GM06990 (cell line): Measurements from ENCODE around the gene CTXN1.
A peak's percentile ranks its signal among the peaks of the same experiment; 100 is the strongest.

Experiments
- DNase-seq: peaks from one replicate; pipeline ENCODE4 v3.0.0-alpha.2; 2011; ENCODE audit not compliant: insufficient read length; ENCODE audit errors: extremely low read depth
- H3K27me3 ChIP-seq: replicated peaks from 2 replicates; pipeline ENCODE4 v1.6.0; 2011; ENCODE audit warnings: low read length; ENCODE audit not compliant: control insufficient read depth, insufficient read depth
- H3K36me3 ChIP-seq: 2 replicates; pipeline ENCODE4 v1.5.1; 2011; ENCODE audit warnings: low read length; ENCODE audit not compliant: control insufficient read depth, insufficient read depth
- H3K4me3 ChIP-seq: replicated peaks from 2 replicates; pipeline ENCODE4 v1.5.1; 2011; ENCODE audit warnings: low read depth, mild to moderate bottlenecking, control low read depth, low read length
- CTCF ChIP-seq: IDR thresholded peaks from 2 replicates; pipeline ENCODE4 v1.5.1; 2011; ENCODE audit warnings: low read length, control low read depth, mild to moderate bottlenecking, inconsistent platforms; ENCODE audit not compliant: insufficient read depth, poor library complexity, severe bottlenecking

CTXN1 gene

DNA sequence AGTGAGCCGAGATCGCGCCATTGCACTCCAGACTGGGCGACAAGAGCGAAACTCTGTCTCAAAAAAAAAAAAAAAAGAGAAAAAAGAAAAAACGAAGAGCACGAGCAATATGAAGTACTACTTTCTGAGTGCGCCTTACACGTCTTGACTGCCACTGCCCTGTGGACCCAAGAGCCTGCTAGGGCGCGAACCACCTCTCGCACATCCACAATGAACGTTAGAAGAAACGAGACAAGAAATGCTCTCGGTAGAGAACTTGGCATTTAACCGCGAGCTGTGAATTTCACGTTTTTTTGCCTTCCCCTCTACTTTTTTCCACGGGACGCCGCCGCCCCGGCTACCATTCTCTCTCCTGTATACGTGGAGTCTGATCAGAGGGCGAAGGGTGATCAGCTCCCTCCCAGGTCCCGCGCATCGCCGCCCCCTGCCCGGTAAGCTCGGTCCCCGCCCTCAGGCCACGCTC is 17.1 kb upstream of the CTXN1 start:
- DNase-seq = no peak
- no peak for TF ChIP-seq CTCF
- Histone ChIP-seq H3K4me3 (peak overlapping the region; percentile 85), H3K27me3 (no peaks in the 10 kb centered on the region), H3K36me3 (peaks cover 4% of the 10 kb centered on the region)

DNA sequence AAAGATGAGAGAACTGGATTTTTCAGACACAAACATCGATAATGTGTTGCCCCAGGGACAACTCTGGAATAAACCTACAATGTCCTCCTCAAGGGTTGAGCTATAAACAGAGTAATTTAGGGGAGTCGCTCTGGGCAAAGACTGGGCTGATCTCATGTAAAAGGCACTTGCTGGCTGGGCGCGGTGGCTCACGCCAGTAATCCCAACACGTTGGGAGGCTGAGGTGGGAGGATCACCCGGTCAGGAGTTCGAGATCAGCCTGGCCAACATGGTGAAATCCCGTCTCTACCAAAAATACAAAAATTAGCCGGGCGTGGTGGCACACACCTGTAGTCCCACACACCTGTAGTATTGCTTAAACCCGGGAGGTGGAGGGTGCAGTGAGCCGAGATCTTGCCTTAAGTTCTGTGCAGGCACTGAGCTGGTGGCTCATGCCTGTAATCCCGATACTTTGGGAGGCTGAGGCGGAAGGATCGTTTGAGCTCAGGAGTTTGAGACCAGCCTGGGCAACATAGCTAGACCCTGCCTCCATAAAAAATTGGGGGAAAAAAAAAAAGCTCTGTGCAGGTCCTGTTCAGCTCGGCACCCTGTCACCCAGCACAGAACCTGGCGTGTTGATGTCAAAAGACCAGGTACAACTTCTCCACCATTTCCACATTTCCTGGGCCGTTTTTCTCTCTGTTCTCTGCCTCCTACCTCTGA is 16.1 kb upstream of the CTXN1 start:
- Histone ChIP-seq H3K4me3 (peak overlapping the region; percentile 85), H3K36me3 (peaks cover 7% of the 10 kb centered on the region), H3K27me3 (no peaks in the 10 kb centered on the region)
- DNase-seq = no peak
- no peak for TF ChIP-seq CTCF

- no peak overlapping the region for H3K4me3 ChIP-seq
- DNase-seq = no peak
- H3K27me3 ChIP-seq = no peaks in the 10 kb centered on the region
- peaks cover 7% of the 10 kb centered on the region for H3K36me3 ChIP-seq
- TF ChIP-seq CTCF = no peak
Observed at GRCh38 chr19:7940841-7941240, 14.9 kb upstream of the CTXN1 start.

DNA sequence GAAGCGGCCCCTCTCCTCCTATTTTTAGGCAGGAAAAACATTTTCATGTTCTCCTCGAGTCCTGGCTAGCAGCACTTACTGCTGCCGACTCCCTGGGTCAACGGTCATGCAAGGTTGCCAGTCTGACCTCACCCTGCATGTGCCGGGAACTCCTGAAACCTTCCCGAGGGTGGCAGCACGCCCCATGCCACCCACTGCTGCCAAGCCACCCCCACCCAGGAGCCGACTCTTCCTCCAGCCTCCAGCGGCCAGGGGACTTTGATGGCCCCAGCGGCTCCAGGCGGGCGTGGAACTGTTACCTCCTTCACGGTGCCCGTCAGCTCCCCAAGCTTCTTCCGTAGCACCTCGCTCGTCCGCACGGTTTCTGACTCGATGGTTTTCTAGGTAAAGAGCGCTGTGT is 8.8 kb upstream of the CTXN1 start:
- TF ChIP-seq CTCF = no peak
- no peak for DNase-seq
- no peaks in the 10 kb centered on the region for H3K27me3 ChIP-seq
- no peak overlapping the region for H3K4me3 ChIP-seq
- H3K36me3 ChIP-seq = peaks cover 24% of the 10 kb centered on the region

GRCh38 chr19:7933828-7934725 is 8.1 kb upstream of the CTXN1 start:
- Histone ChIP-seq H3K4me3 (no peak overlapping the region), H3K27me3 (no peaks in the 10 kb centered on the region), H3K36me3 (peaks cover 24% of the 10 kb centered on the region)
- no peak for DNase-seq
- TF ChIP-seq CTCF = no peak
